Fibroblast of mammary gland (primary cell): Measurements from ENCODE around the gene TBC1D5.

Experiments used
- DNase-seq: peaks from one replicate; pipeline ENCODE4 v3.0.0-alpha.2; 2010; ENCODE audit warnings: low read depth
- H3K4me3 ChIP-seq: 2 replicates; pipeline ENCODE4 v1.5.1; 2011; ENCODE audit warnings: low read depth, mild to moderate bottlenecking, low read length, moderate library complexity; ENCODE audit not compliant: control insufficient read depth
- CTCF ChIP-seq: conservative IDR thresholded peaks from 2 replicates; pipeline ENCODE4 v1.5.1; 2011; ENCODE audit warnings: low read depth, low read length, inconsistent platforms; ENCODE audit not compliant: control insufficient read depth, insufficient read depth

The TBC1D5 gene

GRCh38 chr3:17166369-17166768 lies 576.1 kb downstream of the TBC1D5 start:
- no peak for TF ChIP-seq CTCF
- DNase-seq, result no peak
- no peak overlapping the region for H3K4me3 ChIP-seq

- TF ChIP-seq CTCF, result no peak
- no peak for DNase-seq
Measured at GRCh38 chr3:17162116-17162515, 580.3 kb downstream of the TBC1D5 start.

DNA sequence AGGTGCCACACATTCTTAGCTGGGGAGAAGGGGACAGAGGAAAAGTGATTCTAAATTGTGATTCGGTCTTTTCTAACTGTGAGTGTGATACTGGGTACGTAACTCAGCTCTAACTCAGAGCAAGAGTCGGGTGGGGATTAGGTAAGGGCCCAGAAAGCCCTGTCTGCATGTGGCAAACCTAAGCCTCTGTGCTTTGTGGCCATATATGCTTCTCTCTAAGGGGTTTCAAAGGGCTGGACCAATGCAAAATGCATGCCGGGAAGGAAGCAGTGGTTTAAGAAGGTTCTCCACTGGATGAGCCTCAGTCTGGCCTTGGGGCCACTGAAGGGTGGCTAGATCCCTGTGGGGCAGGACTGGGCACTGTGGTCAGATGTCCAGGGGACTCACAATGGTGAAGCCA lies 581.8 kb downstream of the TBC1D5 start:
- no peak for DNase-seq
- no peak for TF ChIP-seq CTCF
- no peak overlapping the region for H3K4me3 ChIP-seq

More at GRCh38 chr3:17162116-17162515, 580.3 kb downstream of the TBC1D5 start:
- no peak overlapping the region for H3K4me3 ChIP-seq

- DNase-seq, result no peak
- no peak overlapping the region for H3K4me3 ChIP-seq
- TF ChIP-seq CTCF, result no peak
Measured at GRCh38 chr3:17158941-17159682, 583.3 kb downstream of the TBC1D5 start.

DNA sequence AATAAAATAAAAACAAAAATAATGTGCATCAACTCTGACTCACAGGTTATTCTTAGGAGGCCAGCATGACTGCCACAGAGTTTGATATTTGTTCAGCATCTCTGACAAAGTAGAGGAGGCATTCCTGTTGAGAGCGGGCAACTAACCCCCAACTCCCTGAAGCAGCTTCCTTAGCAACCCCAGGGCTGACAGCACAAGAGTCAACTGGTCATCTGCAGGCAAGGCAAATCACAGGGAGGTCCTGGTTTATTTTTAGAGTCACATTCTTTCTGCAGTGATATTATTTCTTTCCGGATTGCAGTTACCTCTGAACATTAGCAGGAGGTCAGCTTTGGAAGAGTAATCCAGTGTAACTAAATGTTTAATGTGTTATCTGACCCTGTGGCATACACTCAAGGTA lies 584.7 kb downstream of the TBC1D5 start:
- peak; percentile 31 for DNase-seq
- TF ChIP-seq CTCF, result no peak
- no peak overlapping the region for H3K4me3 ChIP-seq

- DNase-seq, result no peak
- no peak overlapping the region for H3K4me3 ChIP-seq
- no peak for TF ChIP-seq CTCF
Measured at GRCh38 chr3:17156864-17157263, 585.6 kb downstream of the TBC1D5 start.

- H3K4me3 ChIP-seq, result no peak overlapping the region
- TF ChIP-seq CTCF, result no peak
- DNase-seq, result no peak
Measured at GRCh38 chr3:17155951-17156350, 586.5 kb downstream of the TBC1D5 start.
